Progenitor cell of endocrine pancreas (in vitro differentiated cells): Measurements from ENCODE around the gene PPARA. TPM values are rescaled to one million over a fixed set of nuclear protein-coding genes. Genes with fewer than 3 reads are reported as not detected.
"Not testable (repeated sequence)": the region's sequence is repeated elsewhere in the genome, so short reads cannot be mapped to it uniquely, and the experiment has no call there.

Experiments used
- DNase-seq: peaks from one replicate; pipeline ENCODE4 v3.0.0; 2021; ENCODE audit warnings: low spot score; ENCODE audit not compliant: unreplicated experiment
- H3K27ac Mint-ChIP-seq: 2 replicates; pipeline ENCODE4 v1.8.0; 2021; ENCODE audit warnings: mild to moderate bottlenecking, moderate library complexity, mixed read lengths
- H3K27me3 Mint-ChIP-seq: 2 replicates; pipeline ENCODE4 v1.8.0; 2021; ENCODE audit warnings: mixed read lengths
- H3K36me3 Mint-ChIP-seq: 2 replicates; pipeline ENCODE4 v1.8.0; 2022; ENCODE audit warnings: mixed read lengths; ENCODE audit not compliant: insufficient read depth
- H3K4me1 Mint-ChIP-seq: 2 replicates; pipeline ENCODE4 v1.8.0; 2021; ENCODE audit warnings: low read depth, mixed read lengths
- H3K4me3 Mint-ChIP-seq: 2 replicates; pipeline ENCODE4 v1.8.0; 2021; ENCODE audit warnings: low read depth, mild to moderate bottlenecking, moderate library complexity, mixed read lengths
- H3K9me3 Mint-ChIP-seq: 2 replicates; pipeline ENCODE4 v1.8.0; 2021; ENCODE audit warnings: low read depth, mixed read lengths
- total RNA-seq: library from RNA; stranded (reverse); gene quantifications from 2 replicates; pipeline ENCODE4 v1.2.1, GENCODE V29; 2021
- TF ChIP-seq, protein P1 (sequence below): fragments of 200-600 bp; sonication (generic); IDR thresholded peaks from one replicate; pipeline ENCODE4 v1.5.0; 2021; ENCODE audit warnings: antibody characterized with exemption, mild to moderate bottlenecking; ENCODE audit not compliant: unreplicated experiment

PPARA gene
- total RNA-seq, 1 donor from 2014 or later = 33.5 TPM

GRCh38 chr22:46135611-46136485 is 14.5 kb upstream of the PPARA start:
- no peaks in the 10 kb centered on the region for H3K27me3 Mint-ChIP-seq

GRCh38 chr22:46136486-46137217 is 13.7 kb upstream of the PPARA start:
- no peak for DNase-seq
- no peak overlapping the region for H3K27ac Mint-ChIP-seq
- H3K27me3 Mint-ChIP-seq = peaks cover 2% of the 10 kb centered on the region
- H3K9me3 Mint-ChIP-seq = no peaks in the 10 kb centered on the region
- peaks cover 1% of the 10 kb centered on the region for H3K4me1 Mint-ChIP-seq
- no peak overlapping the region for H3K4me3 Mint-ChIP-seq
- H3K36me3 Mint-ChIP-seq = no peaks in the 10 kb centered on the region
- TF ChIP-seq, protein P1, sequence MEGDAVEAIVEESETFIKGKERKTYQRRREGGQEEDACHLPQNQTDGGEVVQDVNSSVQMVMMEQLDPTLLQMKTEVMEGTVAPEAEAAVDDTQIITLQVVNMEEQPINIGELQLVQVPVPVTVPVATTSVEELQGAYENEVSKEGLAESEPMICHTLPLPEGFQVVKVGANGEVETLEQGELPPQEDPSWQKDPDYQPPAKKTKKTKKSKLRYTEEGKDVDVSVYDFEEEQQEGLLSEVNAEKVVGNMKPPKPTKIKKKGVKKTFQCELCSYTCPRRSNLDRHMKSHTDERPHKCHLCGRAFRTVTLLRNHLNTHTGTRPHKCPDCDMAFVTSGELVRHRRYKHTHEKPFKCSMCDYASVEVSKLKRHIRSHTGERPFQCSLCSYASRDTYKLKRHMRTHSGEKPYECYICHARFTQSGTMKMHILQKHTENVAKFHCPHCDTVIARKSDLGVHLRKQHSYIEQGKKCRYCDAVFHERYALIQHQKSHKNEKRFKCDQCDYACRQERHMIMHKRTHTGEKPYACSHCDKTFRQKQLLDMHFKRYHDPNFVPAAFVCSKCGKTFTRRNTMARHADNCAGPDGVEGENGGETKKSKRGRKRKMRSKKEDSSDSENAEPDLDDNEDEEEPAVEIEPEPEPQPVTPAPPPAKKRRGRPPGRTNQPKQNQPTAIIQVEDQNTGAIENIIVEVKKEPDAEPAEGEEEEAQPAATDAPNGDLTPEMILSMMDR = no peak

More at GRCh38 chr22:46135611-46136485, 14.5 kb upstream of the PPARA start:
- Mint-ChIP-seq H3K36me3 (no peaks in the 10 kb centered on the region), H3K4me3 (no peak overlapping the region), H3K27ac (no peak overlapping the region), H3K4me1 (peaks cover under 1% of the 10 kb centered on the region), H3K9me3 (no peaks in the 10 kb centered on the region)
- DNase-seq = no peak
- TF ChIP-seq, protein P1 = no peak

DNA sequence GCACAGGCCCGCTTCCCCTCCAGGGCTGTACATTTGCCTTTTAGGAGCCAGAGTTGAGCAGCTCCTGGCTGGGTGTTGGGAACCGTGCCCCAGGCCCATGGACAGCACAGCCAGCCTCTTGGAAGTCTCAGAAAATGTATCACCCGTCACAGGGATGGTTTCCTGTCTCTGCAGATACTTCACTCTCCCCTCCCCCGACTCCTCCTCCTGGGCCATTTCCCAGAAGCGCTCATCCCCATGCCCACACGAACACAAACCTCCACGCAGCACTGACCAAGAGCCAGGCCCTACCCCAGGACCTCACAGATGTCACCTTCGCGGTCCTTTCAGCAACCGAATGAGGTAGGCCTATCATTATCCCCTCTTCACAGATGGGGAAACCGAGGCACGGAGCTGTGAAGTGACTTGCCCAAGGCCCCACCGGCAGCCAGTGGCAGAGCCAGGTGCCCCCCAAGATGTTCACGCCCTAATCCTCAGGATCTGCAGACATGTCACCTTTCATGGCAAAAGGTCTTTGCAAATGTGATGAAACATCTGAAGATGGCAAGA is 13.0 kb upstream of the PPARA start:
- TF ChIP-seq, protein P1 = no peak
- H3K4me3 Mint-ChIP-seq = no peak overlapping the region
- peaks cover 1% of the 10 kb centered on the region for H3K4me1 Mint-ChIP-seq
- no peak overlapping the region for H3K27ac Mint-ChIP-seq
- DNase-seq = no peak
- H3K36me3 Mint-ChIP-seq = no peaks in the 10 kb centered on the region
- H3K9me3 Mint-ChIP-seq = no peaks in the 10 kb centered on the region
- peaks cover 2% of the 10 kb centered on the region for H3K27me3 Mint-ChIP-seq

DNA sequence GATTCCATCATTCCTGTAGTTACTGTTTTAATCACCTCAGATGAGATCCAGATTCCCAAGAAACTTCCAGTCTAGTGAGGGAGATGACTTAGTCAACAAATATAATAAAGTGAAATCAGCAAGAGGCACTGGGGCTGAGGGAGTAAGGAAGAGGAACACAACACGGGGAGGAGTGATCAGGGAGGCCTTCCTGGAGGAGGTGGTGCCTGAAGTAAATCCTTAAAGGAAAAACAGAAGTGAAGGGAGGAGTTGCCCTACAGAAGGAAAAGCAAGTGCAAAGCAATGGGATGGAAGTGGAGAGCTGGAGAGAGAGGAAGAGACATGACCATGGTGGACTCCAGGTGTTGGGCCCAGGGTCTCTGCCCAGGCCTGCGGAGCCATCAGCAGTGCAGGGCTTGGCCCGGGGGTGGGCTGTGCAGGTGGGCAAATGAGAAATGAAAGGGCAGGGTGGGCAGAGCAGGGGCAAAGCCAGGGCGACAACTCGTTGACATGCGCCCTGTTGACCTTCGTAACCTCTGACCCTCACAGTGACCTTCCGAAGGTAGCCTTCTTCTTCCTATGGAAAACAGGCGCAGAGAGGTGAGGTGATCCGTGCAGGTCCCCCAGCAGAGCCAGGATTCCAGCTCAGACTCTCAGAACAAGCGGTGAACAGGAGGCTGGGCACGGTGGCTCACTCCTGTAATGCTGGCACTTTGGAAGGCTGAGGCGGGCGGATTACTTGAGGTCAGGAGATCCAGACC is 12.1 kb upstream of the PPARA start:
- DNase-seq = no peak
- TF ChIP-seq, protein P1 = no peak
- no peaks in the 10 kb centered on the region for H3K9me3 Mint-ChIP-seq
- peaks cover 1% of the 10 kb centered on the region for H3K4me1 Mint-ChIP-seq
- H3K4me3 Mint-ChIP-seq = no peak overlapping the region
- no peak overlapping the region for H3K27ac Mint-ChIP-seq
- H3K36me3 Mint-ChIP-seq = no peaks in the 10 kb centered on the region
- H3K27me3 Mint-ChIP-seq = peaks cover 5% of the 10 kb centered on the region

DNA sequence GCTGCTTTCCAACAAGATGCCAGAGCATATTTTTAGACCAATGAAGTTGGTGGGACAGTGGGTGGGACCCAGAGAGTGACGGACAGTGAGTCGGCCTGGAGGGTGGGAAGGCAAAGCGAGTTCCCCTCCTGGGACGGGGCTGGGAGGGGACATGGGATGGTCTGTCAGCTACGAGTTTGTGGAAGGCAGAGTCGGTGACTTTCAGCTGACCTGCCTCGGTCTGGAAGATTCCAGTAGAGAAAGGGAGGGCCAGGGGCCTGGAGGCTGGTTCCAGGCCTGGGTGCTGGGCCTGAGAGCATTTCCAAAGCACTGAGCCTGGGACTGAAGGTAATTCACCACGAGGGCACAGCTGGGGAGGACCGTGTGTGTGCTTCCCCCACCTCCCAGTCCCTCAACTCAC is 10.9 kb upstream of the PPARA start:
- H3K36me3 Mint-ChIP-seq, H3K4me1 Mint-ChIP-seq, DNase-seq, H3K9me3 Mint-ChIP-seq, H3K4me3 Mint-ChIP-seq, H3K27ac Mint-ChIP-seq: not testable (repeated sequence)
- H3K27me3 Mint-ChIP-seq = peaks cover 12% of the 10 kb centered on the region
